Fibroblast of gingiva (primary cell): ENCODE data around the gene MOCS1.

Source experiments
- DNase-seq: peaks from one replicate; pipeline ENCODE4 v3.0.0-alpha.2; 2011; ENCODE audit warnings: low read depth

The MOCS1 gene

GRCh38 chr6:39902786-39903465, 31.3 kb downstream of the MOCS1 start:
- DNase-seq: no peak

- DNase-seq: no peak
These were observed 32.1 kb downstream of the MOCS1 start for GRCh38 chr6:39902136-39902535.

- DNase-seq: no peak
These were observed 32.6 kb downstream of the MOCS1 start for GRCh38 chr6:39901670-39902069.

- no peak for DNase-seq
These were observed 33.1 kb downstream of the MOCS1 start for GRCh38 chr6:39901116-39901655.

GRCh38 chr6:39899554-39900295, 34.5 kb downstream of the MOCS1 start:
- no peak for DNase-seq

GRCh38 chr6:39898625-39899024, 35.6 kb downstream of the MOCS1 start:
- no peak for DNase-seq

- DNase-seq: no peak
These were observed 36.6 kb downstream of the MOCS1 start for GRCh38 chr6:39897698-39898097.

- no peak for DNase-seq
These were observed 37.6 kb downstream of the MOCS1 start for GRCh38 chr6:39896701-39897100.

- DNase-seq: no peak
These were observed 41.0 kb downstream of the MOCS1 start for GRCh38 chr6:39893286-39893685.

GRCh38 chr6:39892490-39893129, 41.7 kb downstream of the MOCS1 start:
- DNase-seq: peak; percentile 63

- peak; percentile 17 for DNase-seq
These were observed 42.3 kb downstream of the MOCS1 start for GRCh38 chr6:39891976-39892375.

GRCh38 chr6:39891353-39891752, 42.9 kb downstream of the MOCS1 start:
- no peak for DNase-seq

- no peak for DNase-seq
These were observed 45.0 kb downstream of the MOCS1 start for GRCh38 chr6:39889229-39889628.

- peak; percentile 89 for DNase-seq
These were observed 46.4 kb downstream of the MOCS1 start for GRCh38 chr6:39887692-39888450.

- no peak for DNase-seq
These were observed 47.4 kb downstream of the MOCS1 start for GRCh38 chr6:39886871-39887270.

- DNase-seq: no peak
These were observed 48.6 kb downstream of the MOCS1 start for GRCh38 chr6:39885691-39886090.

- DNase-seq: no peak
These were observed 49.6 kb downstream of the MOCS1 start for GRCh38 chr6:39884696-39885095.

GRCh38 chr6:39882531-39882899, 51.7 kb downstream of the MOCS1 start:
- DNase-seq: peak; percentile 91

- DNase-seq: peak; percentile 91
These were observed 52.3 kb downstream of the MOCS1 start for GRCh38 chr6:39881851-39882530.

- DNase-seq: no peak
These were observed 53.7 kb downstream of the MOCS1 start for GRCh38 chr6:39880594-39880993.

GRCh38 chr6:39879535-39879934, 54.7 kb downstream of the MOCS1 start:
- peak; percentile 51 for DNase-seq

GRCh38 chr6:39876826-39877225, 57.4 kb downstream of the MOCS1 start:
- DNase-seq: no peak
